GM21360 (cell line): ENCODE results near the gene LRPAP1.
"Not testable (repeated sequence)": the region's sequence is repeated elsewhere in the genome, so short reads cannot be mapped to it uniquely, and the experiment has no call there.

Experiments used
- ATAC-seq: cut with Tn5 transposase; IDR thresholded peaks from one replicate; pipeline ENCODE4 v1.9.1; 2021; ENCODE audit warnings: mild to moderate bottlenecking, moderate library complexity; ENCODE audit not compliant: unreplicated experiment

The LRPAP1 gene

GRCh38 chr4:3519468-3520264 is 12.6 kb downstream of the LRPAP1 start:
- ATAC-seq: no peak

GRCh38 chr4:3518941-3519340 is 13.3 kb downstream of the LRPAP1 start:
- ATAC-seq: no peak

GRCh38 chr4:3518511-3518880 is 13.7 kb downstream of the LRPAP1 start:
- ATAC-seq: no peak

- ATAC-seq: no peak
These were observed 14.3 kb downstream of the LRPAP1 start for GRCh38 chr4:3517731-3518510.

GRCh38 chr4:3516836-3517730 is 15.1 kb downstream of the LRPAP1 start:
- ATAC-seq: no peak

GRCh38 chr4:3516061-3516835 is 16.0 kb downstream of the LRPAP1 start:
- ATAC-seq: no peak

- ATAC-seq: no peak
These were observed 16.6 kb downstream of the LRPAP1 start for GRCh38 chr4:3515646-3516045.

- ATAC-seq: no peak
These were observed 17.3 kb downstream of the LRPAP1 start for GRCh38 chr4:3514806-3515501.

- no peak for ATAC-seq
These were observed 17.9 kb downstream of the LRPAP1 start for GRCh38 chr4:3514221-3514780.

GRCh38 chr4:3513807-3514206 is 18.4 kb downstream of the LRPAP1 start:
- ATAC-seq: no peak

GRCh38 chr4:3512719-3513118 is 19.5 kb downstream of the LRPAP1 start:
- no peak for ATAC-seq

- ATAC-seq: no peak
These were observed 19.9 kb downstream of the LRPAP1 start for GRCh38 chr4:3512279-3512678.

- ATAC-seq: not testable (repeated sequence)
These were observed 20.6 kb downstream of the LRPAP1 start for GRCh38 chr4:3511601-3512000.

- ATAC-seq: no peak
These were observed 21.0 kb downstream of the LRPAP1 start for GRCh38 chr4:3511187-3511586.

- ATAC-seq: no peak
These were observed 21.7 kb downstream of the LRPAP1 start for GRCh38 chr4:3510481-3510880.

- ATAC-seq: no peak
These were observed 23.7 kb downstream of the LRPAP1 start for GRCh38 chr4:3508542-3508941.

- no peak for ATAC-seq
These were observed 27.0 kb downstream of the LRPAP1 start for GRCh38 chr4:3505231-3505630.

GRCh38 chr4:3502941-3503936 is 29.0 kb downstream of the LRPAP1 start:
- no peak for ATAC-seq
